ENCODE measurements around the gene ADH1A. TPM values are rescaled to one million over a fixed set of nuclear protein-coding genes. Genes with fewer than 3 reads are reported as not detected.

Gene ADH1A
- total RNA-seq, 1 experiment from 2014 or later: not detected

DNA sequence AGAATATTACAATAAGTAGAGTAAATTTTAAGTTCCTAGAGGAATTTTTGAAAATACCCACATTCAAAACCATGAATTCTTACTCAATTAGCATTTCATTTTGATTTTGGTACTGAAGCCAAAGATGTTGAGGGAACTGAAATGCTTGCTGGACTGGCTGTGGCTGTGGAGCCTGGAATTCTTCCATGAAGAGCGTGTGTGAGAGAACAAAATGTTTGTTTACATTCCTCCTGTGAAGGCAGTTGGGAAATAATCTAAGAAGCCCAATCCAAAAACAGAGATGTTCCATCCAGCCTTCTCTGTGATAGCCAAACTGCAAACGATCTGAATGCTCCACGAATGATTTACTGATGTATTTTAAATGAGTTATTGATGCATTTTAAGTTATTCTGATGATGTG lies 34.2 kb upstream of the ADH1A start:
- no peak overlapping the region for H3K9ac ChIP-seq (ENCODE audit: low read length)
- H3K36me3 ChIP-seq (ENCODE audit: control insufficient read depth in 1 of 2, insufficient read depth in 2 of 2, low read length in 2 of 2): no peaks in the 10 kb centered on the region
- H3K4me1 ChIP-seq (ENCODE audit: control insufficient read depth in 1 of 2, insufficient read depth in 2 of 2, low read length in 2 of 2): no peaks in the 10 kb centered on the region
- intact Hi-C loops (cut with micrococcal nuclease): no loop called here
- H3K9me2 ChIP-seq (ENCODE audit: insufficient read depth): no peaks in the 10 kb centered on the region
- H2AFZ ChIP-seq (ENCODE audit: low read depth, low read length, poor library complexity, severe bottlenecking): no peak overlapping the region
- no TSS peak for BruUV-seq (replicated peaks)
- H4K20me1 ChIP-seq (ENCODE audit: insufficient read depth): no peaks in the 10 kb centered on the region
- no peak overlapping the region for H3K27ac ChIP-seq (ENCODE audit: low read depth, low read length)
- no peak overlapping the region for H3K4me2 ChIP-seq (ENCODE audit: low read length)
- ATAC-seq: no peak
- ChIA-PET POLR2A (no interaction called here), RAD21 (ENCODE audit: low non-redundant PET in 1 of 2, low total read pairs in 2 of 2, uncharacterized antibody in 2 of 2, unreplicated experiment in 2 of 2) (no interaction called here), CTCF (no interaction called here)
- TF ChIP-seq POLR2AphosphoS5 (IDR thresholded peaks at IDR 0.05; ENCODE audit: low read depth, low read length) (no peak), EZH2 (IDR thresholded peaks at IDR 0.05) (no peak), EZH2phosphoT487 (IDR thresholded peaks at IDR 0.05; ENCODE audit: borderline replicate concordance) (no peak), YY1 (IDR thresholded peaks at IDR 0.05; ENCODE audit: extremely low read depth, insufficient replicate concordance, low read depth, low read length) (no peak), TCF7L2 (IDR thresholded peaks at IDR 0.05; ENCODE audit: borderline replicate concordance, extremely low read depth, insufficient read depth, insufficient read length) (no peak), FOSL1 (IDR thresholded peaks at IDR 0.05; ENCODE audit: low read depth) (no peak), ELF1 (IDR thresholded peaks at IDR 0.05; ENCODE audit: borderline replicate concordance, low read depth) (no peak), ZNF274 (IDR thresholded peaks at IDR 0.05; ENCODE audit: low read depth, low read length) (no peak), SIN3A (IDR thresholded peaks at IDR 0.05; ENCODE audit: low read depth) (no peak), CBX3 (IDR thresholded peaks at IDR 0.05; ENCODE audit: low read depth) (no peak), EGR1 (IDR thresholded peaks at IDR 0.05; ENCODE audit: low read depth) (no peak), SP1 (IDR thresholded peaks at IDR 0.05; ENCODE audit: low read depth) (no peak)
- TF ChIP-seq, protein P1, sequence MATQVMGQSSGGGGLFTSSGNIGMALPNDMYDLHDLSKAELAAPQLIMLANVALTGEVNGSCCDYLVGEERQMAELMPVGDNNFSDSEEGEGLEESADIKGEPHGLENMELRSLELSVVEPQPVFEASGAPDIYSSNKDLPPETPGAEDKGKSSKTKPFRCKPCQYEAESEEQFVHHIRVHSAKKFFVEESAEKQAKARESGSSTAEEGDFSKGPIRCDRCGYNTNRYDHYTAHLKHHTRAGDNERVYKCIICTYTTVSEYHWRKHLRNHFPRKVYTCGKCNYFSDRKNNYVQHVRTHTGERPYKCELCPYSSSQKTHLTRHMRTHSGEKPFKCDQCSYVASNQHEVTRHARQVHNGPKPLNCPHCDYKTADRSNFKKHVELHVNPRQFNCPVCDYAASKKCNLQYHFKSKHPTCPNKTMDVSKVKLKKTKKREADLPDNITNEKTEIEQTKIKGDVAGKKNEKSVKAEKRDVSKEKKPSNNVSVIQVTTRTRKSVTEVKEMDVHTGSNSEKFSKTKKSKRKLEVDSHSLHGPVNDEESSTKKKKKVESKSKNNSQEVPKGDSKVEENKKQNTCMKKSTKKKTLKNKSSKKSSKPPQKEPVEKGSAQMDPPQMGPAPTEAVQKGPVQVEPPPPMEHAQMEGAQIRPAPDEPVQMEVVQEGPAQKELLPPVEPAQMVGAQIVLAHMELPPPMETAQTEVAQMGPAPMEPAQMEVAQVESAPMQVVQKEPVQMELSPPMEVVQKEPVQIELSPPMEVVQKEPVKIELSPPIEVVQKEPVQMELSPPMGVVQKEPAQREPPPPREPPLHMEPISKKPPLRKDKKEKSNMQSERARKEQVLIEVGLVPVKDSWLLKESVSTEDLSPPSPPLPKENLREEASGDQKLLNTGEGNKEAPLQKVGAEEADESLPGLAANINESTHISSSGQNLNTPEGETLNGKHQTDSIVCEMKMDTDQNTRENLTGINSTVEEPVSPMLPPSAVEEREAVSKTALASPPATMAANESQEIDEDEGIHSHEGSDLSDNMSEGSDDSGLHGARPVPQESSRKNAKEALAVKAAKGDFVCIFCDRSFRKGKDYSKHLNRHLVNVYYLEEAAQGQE (IDR thresholded peaks at IDR 0.05; ENCODE audit: low read depth): no peak
- TF ChIP-seq, protein P2, sequence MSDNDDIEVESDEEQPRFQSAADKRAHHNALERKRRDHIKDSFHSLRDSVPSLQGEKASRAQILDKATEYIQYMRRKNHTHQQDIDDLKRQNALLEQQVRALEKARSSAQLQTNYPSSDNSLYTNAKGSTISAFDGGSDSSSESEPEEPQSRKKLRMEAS (IDR thresholded peaks at IDR 0.05): no peak
- no peak for DNase-seq (ENCODE audit: low read depth, low spot score)
- no peak overlapping the region for H3K4me3 ChIP-seq (replicated peaks in 1 of 2; ENCODE audit: low read depth in 1 of 2, low read length in 2 of 2)
- no peaks in the 10 kb centered on the region for H3K79me2 ChIP-seq (ENCODE audit: insufficient read depth, low read length)
- H3K27me3 ChIP-seq (ENCODE audit: insufficient read depth, low read length): no peaks in the 10 kb centered on the region
- no peaks in the 10 kb centered on the region for H3K9me3 ChIP-seq (ENCODE audit: control insufficient read depth in 1 of 2, insufficient read depth in 1 of 2, low read depth in 1 of 2, low read length in 2 of 2)

All from HCT116 (cell line).